HG03139 (cell line): ENCODE measurements around the gene TIMM10B.

Experiments
- ATAC-seq: cut with Tn5 transposase; IDR thresholded peaks from one replicate; pipeline ENCODE4 v1.9.1; 2021; ENCODE audit not compliant: unreplicated experiment

TIMM10B gene

GRCh38 chr11:6469599-6469998 is 11.7 kb upstream of the TIMM10B start:
- ATAC-seq = no peak

GRCh38 chr11:6472934-6473333 is 8.4 kb upstream of the TIMM10B start:
- ATAC-seq = no peak

- peak; percentile 52 for ATAC-seq
These were observed 7.6 kb upstream of the TIMM10B start, which contains the start of gene TRIM3 for GRCh38 chr11:6473451-6474412. Gene TRIM3 (minus strand): TSS chr11:6473941. CDS start chr11:6465695, 8,246 bp downstream.

- no peak for ATAC-seq
These were observed 6.9 kb upstream of the TIMM10B start for GRCh38 chr11:6474413-6474792.

- no peak for ATAC-seq
These were observed 6.3 kb upstream of the TIMM10B start for GRCh38 chr11:6474806-6475500.

GRCh38 chr11:6475936-6476335 is 5.4 kb upstream of the TIMM10B start:
- no peak for ATAC-seq

- no peak for ATAC-seq
These were observed 4.7 kb upstream of the TIMM10B start for GRCh38 chr11:6476571-6476970.

- no peak for ATAC-seq
These were observed 894 bp upstream of the TIMM10B start for GRCh38 chr11:6480299-6480914.

- ATAC-seq = peak; percentile 5
These were observed 599 bp downstream of the TIMM10B start for GRCh38 chr11:6481924-6482275.

- no peak for ATAC-seq
These were observed 1.1 kb downstream of the TIMM10B start for GRCh38 chr11:6482441-6482840.

GRCh38 chr11:6483015-6483414 is 1.7 kb downstream of the TIMM10B start:
- ATAC-seq = no peak

GRCh38 chr11:6485661-6486060 is 4.4 kb downstream of the TIMM10B start:
- ATAC-seq = no peak

- no peak for ATAC-seq
These were observed 5.0 kb downstream of the TIMM10B start for GRCh38 chr11:6486256-6486655.

- ATAC-seq = no peak
These were observed 5.6 kb downstream of the TIMM10B start for GRCh38 chr11:6486938-6487337.

GRCh38 chr11:6488342-6488741 is 7.0 kb downstream of the TIMM10B start:
- no peak for ATAC-seq

- no peak for ATAC-seq
These were observed 7.5 kb downstream of the TIMM10B start for GRCh38 chr11:6488821-6489220.

GRCh38 chr11:6489306-6489705 is 8.0 kb downstream of the TIMM10B start:
- ATAC-seq = no peak

GRCh38 chr11:6497069-6497839 is 16.0 kb downstream of the TIMM10B start, which contains the start of gene DNHD1:
Gene DNHD1 (plus strand): TSS chr11:6497280. CDS start chr11:6498216, 936 bp downstream.
- ATAC-seq = no peak

- no peak for ATAC-seq
These were observed 16.8 kb downstream of the TIMM10B start for GRCh38 chr11:6498121-6498520.

GRCh38 chr11:6498544-6498943 is 17.2 kb downstream of the TIMM10B start:
- ATAC-seq = no peak

GRCh38 chr11:6502382-6502781 is 21.1 kb downstream of the TIMM10B start:
- ATAC-seq = no peak
